ENCODE results near the gene MRTFA.
"Not testable (repeated sequence)": the region's sequence is repeated elsewhere in the genome, so short reads cannot be mapped to it uniquely, and the experiment has no call there.

Gene MRTFA

GRCh38 chr22:40598712-40599111 is 37.8 kb downstream of the MRTFA start:
- WGBS, 2 experiments = 90 to 93% methylated on average over 10 of the region's 10 CpGs
- not testable (repeated sequence) for H3K36me3 ChIP-seq (ENCODE audit: control insufficient read depth, insufficient read depth, low read length); H3K27me3 ChIP-seq (ENCODE audit: control insufficient read depth, insufficient read depth, low read length, poor library complexity, severe bottlenecking); H3K4me3 ChIP-seq (ENCODE audit: insufficient read depth, low read depth, low read length); H3K9me3 ChIP-seq (ENCODE audit: control insufficient read depth, low read length); H3K27ac ChIP-seq (ENCODE audit: insufficient read depth, low read depth, low read length, poor library complexity, severe bottlenecking); H3K4me1 ChIP-seq (ENCODE audit: control insufficient read depth, insufficient read depth, low read length)

- no peaks in the 10 kb centered on the region for H3K36me3 ChIP-seq (ENCODE audit: control insufficient read depth, insufficient read depth, low read length)
- peaks cover 5% of the 10 kb centered on the region for H3K4me1 ChIP-seq (ENCODE audit: control insufficient read depth, insufficient read depth, low read length)
- 84 to 87% methylated on average over 6 to 7 of the region's 7 CpGs for WGBS, 2 experiments
- no peak overlapping the region for H3K4me3 ChIP-seq (ENCODE audit: insufficient read depth, low read depth, low read length)
- H3K27me3 ChIP-seq (ENCODE audit: control insufficient read depth, insufficient read depth, low read length, poor library complexity, severe bottlenecking) = no peaks in the 10 kb centered on the region
- no peaks in the 10 kb centered on the region for H3K9me3 ChIP-seq (ENCODE audit: control insufficient read depth, low read length)
- no peak overlapping the region for H3K27ac ChIP-seq (ENCODE audit: insufficient read depth, low read depth, low read length, poor library complexity, severe bottlenecking)
Measured at GRCh38 chr22:40597526-40598430, 38.7 kb downstream of the MRTFA start.

- peaks cover 5% of the 10 kb centered on the region for H3K4me1 ChIP-seq (ENCODE audit: control insufficient read depth, insufficient read depth, low read length)
- H3K4me3 ChIP-seq (ENCODE audit: insufficient read depth, low read depth, low read length) = no peak overlapping the region
- H3K27me3 ChIP-seq (ENCODE audit: control insufficient read depth, insufficient read depth, low read length, poor library complexity, severe bottlenecking) = no peaks in the 10 kb centered on the region
- H3K27ac ChIP-seq (ENCODE audit: insufficient read depth, low read depth, low read length, poor library complexity, severe bottlenecking) = no peak overlapping the region
- 85 to 100% methylated on average over 1 of the region's 2 CpGs for WGBS, 2 experiments
- no peaks in the 10 kb centered on the region for H3K9me3 ChIP-seq (ENCODE audit: control insufficient read depth, low read length)
- H3K36me3 ChIP-seq (ENCODE audit: control insufficient read depth, insufficient read depth, low read length) = no peaks in the 10 kb centered on the region
Measured at GRCh38 chr22:40595497-40596234, 40.9 kb downstream of the MRTFA start.

GRCh38 chr22:40594924-40595323 is 41.6 kb downstream of the MRTFA start:
- no peaks in the 10 kb centered on the region for H3K9me3 ChIP-seq (ENCODE audit: control insufficient read depth, low read length)
- no peaks in the 10 kb centered on the region for H3K27me3 ChIP-seq (ENCODE audit: control insufficient read depth, insufficient read depth, low read length, poor library complexity, severe bottlenecking)
- peaks cover 2% of the 10 kb centered on the region for H3K4me1 ChIP-seq (ENCODE audit: control insufficient read depth, insufficient read depth, low read length)
- WGBS, 2 experiments = 94 to 96% methylated on average over 8 of the region's 8 CpGs
- no peak overlapping the region for H3K27ac ChIP-seq (ENCODE audit: insufficient read depth, low read depth, low read length, poor library complexity, severe bottlenecking)
- no peaks in the 10 kb centered on the region for H3K36me3 ChIP-seq (ENCODE audit: control insufficient read depth, insufficient read depth, low read length)
- no peak overlapping the region for H3K4me3 ChIP-seq (ENCODE audit: insufficient read depth, low read depth, low read length)

- no peak overlapping the region for H3K4me3 ChIP-seq (ENCODE audit: insufficient read depth, low read depth, low read length)
- no peaks in the 10 kb centered on the region for H3K4me1 ChIP-seq (ENCODE audit: control insufficient read depth, insufficient read depth, low read length)
- WGBS, 2 experiments = 98 to 100% methylated on average over 1 to 3 of the region's 3 CpGs
- H3K27ac ChIP-seq (ENCODE audit: insufficient read depth, low read depth, low read length, poor library complexity, severe bottlenecking) = no peak overlapping the region
- no peaks in the 10 kb centered on the region for H3K27me3 ChIP-seq (ENCODE audit: control insufficient read depth, insufficient read depth, low read length, poor library complexity, severe bottlenecking)
- H3K36me3 ChIP-seq (ENCODE audit: control insufficient read depth, insufficient read depth, low read length) = no peaks in the 10 kb centered on the region
- no peaks in the 10 kb centered on the region for H3K9me3 ChIP-seq (ENCODE audit: control insufficient read depth, low read length)
Measured at GRCh38 chr22:40594346-40594745, 42.2 kb downstream of the MRTFA start.

GRCh38 chr22:40593460-40594273 is 42.9 kb downstream of the MRTFA start:
- WGBS, 2 experiments = 94 to 98% methylated on average over 5 of the region's 5 CpGs
- no peaks in the 10 kb centered on the region for H3K36me3 ChIP-seq (ENCODE audit: control insufficient read depth, insufficient read depth, low read length)
- H3K9me3 ChIP-seq (ENCODE audit: control insufficient read depth, low read length) = no peaks in the 10 kb centered on the region
- H3K27ac ChIP-seq (ENCODE audit: insufficient read depth, low read depth, low read length, poor library complexity, severe bottlenecking) = no peak overlapping the region
- no peak overlapping the region for H3K4me3 ChIP-seq (ENCODE audit: insufficient read depth, low read depth, low read length)
- H3K27me3 ChIP-seq (ENCODE audit: control insufficient read depth, insufficient read depth, low read length, poor library complexity, severe bottlenecking) = no peaks in the 10 kb centered on the region
- no peaks in the 10 kb centered on the region for H3K4me1 ChIP-seq (ENCODE audit: control insufficient read depth, insufficient read depth, low read length)

- no peaks in the 10 kb centered on the region for H3K36me3 ChIP-seq (ENCODE audit: control insufficient read depth, insufficient read depth, low read length)
- H3K4me1 ChIP-seq (ENCODE audit: control insufficient read depth, insufficient read depth, low read length) = no peaks in the 10 kb centered on the region
- 92 to 97% methylated on average over 2 of the region's 2 CpGs for WGBS, 2 experiments
- no peaks in the 10 kb centered on the region for H3K27me3 ChIP-seq (ENCODE audit: control insufficient read depth, insufficient read depth, low read length, poor library complexity, severe bottlenecking)
- no peak overlapping the region for H3K27ac ChIP-seq (ENCODE audit: insufficient read depth, low read depth, low read length, poor library complexity, severe bottlenecking)
- no peak overlapping the region for H3K4me3 ChIP-seq (ENCODE audit: insufficient read depth, low read depth, low read length)
- H3K9me3 ChIP-seq (ENCODE audit: control insufficient read depth, low read length) = no peaks in the 10 kb centered on the region
Measured at GRCh38 chr22:40592352-40593113, 44.0 kb downstream of the MRTFA start.

GRCh38 chr22:40588726-40589125 is 47.8 kb downstream of the MRTFA start:
- peaks cover under 1% of the 10 kb centered on the region for H3K9me3 ChIP-seq (ENCODE audit: control insufficient read depth, low read length)
- H3K27ac ChIP-seq (ENCODE audit: insufficient read depth, low read depth, low read length, poor library complexity, severe bottlenecking) = no peak overlapping the region
- H3K4me1 ChIP-seq (ENCODE audit: control insufficient read depth, insufficient read depth, low read length) = no peaks in the 10 kb centered on the region
- WGBS, 2 experiments = 91 to 94% methylated on average over 5 to 6 of the region's 7 CpGs
- H3K27me3 ChIP-seq (ENCODE audit: control insufficient read depth, insufficient read depth, low read length, poor library complexity, severe bottlenecking) = no peaks in the 10 kb centered on the region
- no peak overlapping the region for H3K4me3 ChIP-seq (ENCODE audit: insufficient read depth, low read depth, low read length)
- no peaks in the 10 kb centered on the region for H3K36me3 ChIP-seq (ENCODE audit: control insufficient read depth, insufficient read depth, low read length)

- no peak overlapping the region for H3K27ac ChIP-seq (ENCODE audit: insufficient read depth, low read depth, low read length, poor library complexity, severe bottlenecking)
- no peaks in the 10 kb centered on the region for H3K4me1 ChIP-seq (ENCODE audit: control insufficient read depth, insufficient read depth, low read length)
- no peaks in the 10 kb centered on the region for H3K27me3 ChIP-seq (ENCODE audit: control insufficient read depth, insufficient read depth, low read length, poor library complexity, severe bottlenecking)
Measured at GRCh38 chr22:40586781-40587180, 49.7 kb downstream of the MRTFA start.

More at GRCh38 chr22:40586781-40587180, 49.7 kb downstream of the MRTFA start:
- Histone ChIP-seq H3K9me3 (ENCODE audit: control insufficient read depth, low read length) (peaks cover 2% of the 10 kb centered on the region), H3K36me3 (ENCODE audit: control insufficient read depth, insufficient read depth, low read length) (no peaks in the 10 kb centered on the region), H3K4me3 (ENCODE audit: insufficient read depth, low read depth, low read length) (no peak overlapping the region)
- 93 to 96% methylated on average over 5 of the region's 5 CpGs for WGBS, 2 experiments

All from ectodermal cell (in vitro differentiated cells).